ENCODE measurements around the gene CACYBP.

- TF ChIP-seq CREM (IDR thresholded peaks at IDR 0.05): no peak
- no peak for TF ChIP-seq CREM (CRISPR knock-in tag; IDR thresholded peaks at IDR 0.05)
- TF ChIP-seq ARNT (IDR thresholded peaks at IDR 0.05): no peak
- TF ChIP-seq, protein P1, sequence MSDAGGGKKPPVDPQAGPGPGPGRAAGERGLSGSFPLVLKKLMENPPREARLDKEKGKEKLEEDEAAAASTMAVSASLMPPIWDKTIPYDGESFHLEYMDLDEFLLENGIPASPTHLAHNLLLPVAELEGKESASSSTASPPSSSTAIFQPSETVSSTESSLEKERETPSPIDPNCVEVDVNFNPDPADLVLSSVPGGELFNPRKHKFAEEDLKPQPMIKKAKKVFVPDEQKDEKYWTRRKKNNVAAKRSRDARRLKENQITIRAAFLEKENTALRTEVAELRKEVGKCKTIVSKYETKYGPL (CRISPR knock-in tag; IDR thresholded peaks at IDR 0.05): no peak
- no peak for TF ChIP-seq POLR2A (IDR thresholded peaks at IDR 0.05; ENCODE audit: insufficient read depth in 1 of 2, low read depth in 2 of 2, low read length in 2 of 2)
Measured at GRCh38 chr1:174963529-174964125, 36.1 kb upstream of the CACYBP start.

All from HepG2 (cell line).